T-helper 17 cell (primary cell): Measurements from ENCODE around the gene COA1. TPM values are rescaled to one million over a fixed set of nuclear protein-coding genes. Genes with fewer than 3 reads are reported as not detected.
"Not testable (repeated sequence)": the region's sequence is repeated elsewhere in the genome, so short reads cannot be mapped to it uniquely, and the experiment has no call there.

Source experiments
- ATAC-seq: fragments of 150-1000 bp; cut with Tn5 transposase; 2 replicates; pipeline ENCODE4 v1.10.0; 2021; ENCODE audit warnings: mild to moderate bottlenecking, moderate library complexity
- DNase-seq, 3 donors: peaks; one replicate each; pipeline versions ENCODE4 v3.0.0 to v3.0.0-alpha.2; 2020 to 2021
- H3K9me3 ChIP-seq: one replicate; pipeline ENCODE4 v1.7.0; 2013; ENCODE audit warnings: low read length, mild to moderate bottlenecking; ENCODE audit not compliant: control insufficient read depth, poor library complexity, severe bottlenecking
- H3K27ac Mint-ChIP-seq: one replicate; pipeline ENCODE4 v1.8.0; 2022; ENCODE audit warnings: mild to moderate bottlenecking, moderate library complexity, mixed read lengths
- H3K27me3 Mint-ChIP-seq: one replicate; pipeline ENCODE4 v1.8.0; 2022; ENCODE audit warnings: mixed read lengths
- H3K36me3 Mint-ChIP-seq: one replicate; pipeline ENCODE4 v1.8.0; 2022; ENCODE audit warnings: low read depth, mixed read lengths
- H3K4me1 Mint-ChIP-seq: one replicate; pipeline ENCODE4 v1.8.0; 2022; ENCODE audit warnings: mild to moderate bottlenecking, mixed read lengths
- H3K4me3 Mint-ChIP-seq: one replicate; pipeline ENCODE4 v1.8.0; 2022; ENCODE audit warnings: mild to moderate bottlenecking, moderate library complexity, mixed read lengths
- total RNA-seq, 4 donors: library from RNA in 2 of 4; stranded (reverse) in 2 of 4; gene quantifications; one replicate each; pipeline ENCODE4 v1.2.3 and lab custom pipeline; 2022 to 2026

COA1 gene
- total RNA-seq, 2 donors from 2014 or later: 51.1 to 55.0 TPM

DNA sequence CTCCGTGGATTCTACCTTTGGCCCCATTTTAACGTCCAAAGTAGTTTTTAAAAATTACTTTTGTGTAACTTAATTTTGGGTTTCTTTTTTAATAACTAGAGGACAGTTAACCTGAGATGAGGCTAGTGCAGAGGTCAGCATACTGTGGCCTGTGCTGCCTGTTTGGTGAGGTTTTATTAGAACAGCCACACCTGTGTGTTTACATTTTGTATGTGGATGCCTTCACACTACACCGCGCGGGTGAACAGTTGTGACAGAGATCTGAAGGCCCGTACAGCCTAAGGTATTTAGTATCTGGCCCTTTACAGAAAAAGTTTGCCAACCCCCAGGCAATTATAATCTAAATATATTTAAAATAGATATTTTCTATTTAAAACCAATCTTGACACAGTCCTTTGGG lies 99.5 kb downstream of the COA1 start:
- no peak overlapping the region for H3K4me3 Mint-ChIP-seq
- H3K36me3 Mint-ChIP-seq: peaks cover 16% of the 10 kb centered on the region
- DNase-seq: no peak
- ATAC-seq: no peak
- H3K27me3 Mint-ChIP-seq: no peaks in the 10 kb centered on the region
- no peak overlapping the region for H3K27ac Mint-ChIP-seq
- H3K4me1 Mint-ChIP-seq: peaks cover 56% of the 10 kb centered on the region
- H3K9me3 ChIP-seq: no peaks in the 10 kb centered on the region

DNA sequence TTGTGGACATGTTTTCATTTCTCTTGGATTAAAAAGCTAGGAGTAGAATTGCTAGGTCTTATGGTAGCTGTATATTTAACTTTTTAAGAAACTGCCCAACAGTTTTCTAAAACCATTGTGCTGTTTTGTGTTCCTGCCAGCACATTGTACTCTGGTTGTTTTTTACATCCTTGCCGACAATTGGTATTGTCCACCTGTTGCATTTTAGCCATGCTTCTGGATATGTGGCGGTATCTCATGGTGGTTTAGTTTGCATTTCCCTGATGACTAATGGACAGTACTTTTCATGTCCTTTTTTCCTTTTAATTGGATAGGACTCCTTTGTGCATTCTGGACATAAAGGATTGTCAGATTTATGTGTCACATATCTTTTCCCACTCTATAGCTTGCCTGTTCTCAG lies 100.9 kb downstream of the COA1 start:
- H3K27me3 Mint-ChIP-seq: no peaks in the 10 kb centered on the region
- peak overlapping the region; percentile 36 for H3K4me3 Mint-ChIP-seq
- ATAC-seq (no peak), DNase-seq (no peak)
- H3K9me3 ChIP-seq: no peaks in the 10 kb centered on the region
- no peak overlapping the region for H3K27ac Mint-ChIP-seq
- peaks cover 16% of the 10 kb centered on the region for H3K36me3 Mint-ChIP-seq
- H3K4me1 Mint-ChIP-seq: peaks cover 58% of the 10 kb centered on the region

DNA sequence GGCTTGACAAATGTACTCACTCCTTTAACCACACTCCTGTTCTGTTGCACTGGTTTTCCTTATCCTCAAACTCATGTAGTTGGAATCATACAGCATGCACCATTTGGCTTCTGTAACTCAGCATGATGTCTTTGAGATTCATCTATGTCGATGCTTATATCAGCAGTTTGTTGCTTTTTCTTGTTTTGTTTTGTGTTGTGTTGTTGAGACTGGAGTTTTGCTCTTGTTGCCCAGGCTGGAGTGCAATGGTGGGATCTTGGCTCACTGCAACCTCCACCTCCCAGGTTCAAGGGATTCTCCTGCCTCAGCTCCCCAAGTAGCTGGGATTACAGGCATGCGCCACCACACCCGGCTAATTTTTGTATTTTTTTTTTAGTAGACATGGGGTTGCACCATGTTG lies 101.5 kb downstream of the COA1 start:
- not testable (repeated sequence) for DNase-seq, H3K27ac Mint-ChIP-seq, H3K27me3 Mint-ChIP-seq, H3K9me3 ChIP-seq, ATAC-seq
- H3K4me3 Mint-ChIP-seq: peak overlapping the region; percentile 42
- peaks cover 60% of the 10 kb centered on the region for H3K4me1 Mint-ChIP-seq
- peaks cover 19% of the 10 kb centered on the region for H3K36me3 Mint-ChIP-seq

DNA sequence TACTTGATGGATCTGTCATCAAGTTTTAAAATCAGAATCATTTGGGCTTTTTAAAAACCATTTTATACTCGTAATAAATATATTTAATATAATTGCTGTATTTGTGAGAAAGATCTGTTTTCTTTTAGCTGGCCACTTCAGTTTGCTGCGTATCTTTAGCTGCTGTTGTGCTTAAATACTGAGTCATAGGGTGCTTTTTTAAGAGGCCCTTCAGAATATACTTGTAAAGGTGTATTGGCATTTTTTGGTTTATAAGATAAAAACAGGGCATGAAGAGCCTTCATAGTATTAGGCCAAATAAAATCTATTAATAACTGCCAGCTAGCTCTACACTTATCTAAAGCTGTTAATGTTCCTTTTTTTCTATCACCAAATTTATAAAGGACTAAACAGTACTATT lies 102.6 kb downstream of the COA1 start:
- peaks cover 64% of the 10 kb centered on the region for H3K4me1 Mint-ChIP-seq
- H3K36me3 Mint-ChIP-seq: peaks cover 16% of the 10 kb centered on the region
- H3K9me3 ChIP-seq: no peaks in the 10 kb centered on the region
- no peaks in the 10 kb centered on the region for H3K27me3 Mint-ChIP-seq
- no peak for ATAC-seq
- H3K4me3 Mint-ChIP-seq: no peak overlapping the region
- no peak for DNase-seq
- no peak overlapping the region for H3K27ac Mint-ChIP-seq

DNA sequence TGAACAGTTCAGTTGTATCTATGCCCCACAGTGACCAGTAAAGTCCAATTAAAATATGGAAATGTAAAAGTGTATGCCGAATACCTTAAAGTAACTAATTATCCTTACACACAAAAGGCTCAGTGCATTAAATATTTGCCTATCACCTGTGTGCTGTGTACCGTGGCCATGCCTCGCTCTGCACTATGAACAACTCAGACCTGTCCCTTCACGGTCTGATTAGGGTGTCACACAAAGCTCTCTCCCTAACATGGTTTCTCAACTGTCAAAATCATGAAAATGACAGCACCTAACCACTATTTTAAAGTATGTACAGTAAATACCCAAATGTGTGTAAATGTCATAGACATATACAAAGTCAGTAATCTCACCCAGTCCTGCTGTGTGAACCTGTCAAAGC lies 103.3 kb downstream of the COA1 start:
- no peaks in the 10 kb centered on the region for H3K27me3 Mint-ChIP-seq
- no peaks in the 10 kb centered on the region for H3K9me3 ChIP-seq
- peaks cover 66% of the 10 kb centered on the region for H3K4me1 Mint-ChIP-seq
- no peak for DNase-seq
- ATAC-seq: no peak
- peak overlapping the region; percentile 80 for H3K4me3 Mint-ChIP-seq
- H3K27ac Mint-ChIP-seq: no peak overlapping the region
- H3K36me3 Mint-ChIP-seq: peaks cover 13% of the 10 kb centered on the region

DNA sequence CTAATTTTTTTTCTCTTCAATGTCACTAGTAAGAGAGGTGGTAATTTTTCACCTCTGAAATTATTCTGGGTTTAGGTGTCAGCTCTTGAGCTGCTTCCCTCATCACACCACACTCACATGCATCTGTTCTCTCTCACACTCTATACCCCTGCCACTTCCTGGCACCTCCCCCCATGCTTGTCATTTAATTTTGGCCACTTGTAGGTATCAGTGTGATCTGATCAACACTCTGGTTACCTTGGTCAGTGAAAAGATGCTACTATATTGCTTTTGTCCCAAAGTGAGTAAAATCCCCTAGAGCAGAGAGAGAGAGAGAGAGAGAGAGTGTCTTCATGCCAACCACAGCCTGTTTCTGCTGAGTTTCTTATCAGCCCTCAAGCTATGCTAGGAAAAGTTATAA lies 103.9 kb downstream of the COA1 start:
- Mint-ChIP-seq H3K4me3 (peak overlapping the region; percentile 80), H3K27ac (no peak overlapping the region), H3K36me3 (peaks cover 17% of the 10 kb centered on the region), H3K27me3 (no peaks in the 10 kb centered on the region), H3K4me1 (peaks cover 64% of the 10 kb centered on the region)
- peak; percentile 71 for ATAC-seq
- DNase-seq: no peak
- no peaks in the 10 kb centered on the region for H3K9me3 ChIP-seq

GRCh38 chr7:43624156-43624555 lies 105.2 kb downstream of the COA1 start:
- DNase-seq (no peak), ATAC-seq (no peak)
- peaks cover 16% of the 10 kb centered on the region for H3K36me3 Mint-ChIP-seq
- peaks cover 60% of the 10 kb centered on the region for H3K4me1 Mint-ChIP-seq
- no peak overlapping the region for H3K27ac Mint-ChIP-seq
- H3K4me3 Mint-ChIP-seq: no peak overlapping the region
- no peaks in the 10 kb centered on the region for H3K9me3 ChIP-seq
- H3K27me3 Mint-ChIP-seq: no peaks in the 10 kb centered on the region

DNA sequence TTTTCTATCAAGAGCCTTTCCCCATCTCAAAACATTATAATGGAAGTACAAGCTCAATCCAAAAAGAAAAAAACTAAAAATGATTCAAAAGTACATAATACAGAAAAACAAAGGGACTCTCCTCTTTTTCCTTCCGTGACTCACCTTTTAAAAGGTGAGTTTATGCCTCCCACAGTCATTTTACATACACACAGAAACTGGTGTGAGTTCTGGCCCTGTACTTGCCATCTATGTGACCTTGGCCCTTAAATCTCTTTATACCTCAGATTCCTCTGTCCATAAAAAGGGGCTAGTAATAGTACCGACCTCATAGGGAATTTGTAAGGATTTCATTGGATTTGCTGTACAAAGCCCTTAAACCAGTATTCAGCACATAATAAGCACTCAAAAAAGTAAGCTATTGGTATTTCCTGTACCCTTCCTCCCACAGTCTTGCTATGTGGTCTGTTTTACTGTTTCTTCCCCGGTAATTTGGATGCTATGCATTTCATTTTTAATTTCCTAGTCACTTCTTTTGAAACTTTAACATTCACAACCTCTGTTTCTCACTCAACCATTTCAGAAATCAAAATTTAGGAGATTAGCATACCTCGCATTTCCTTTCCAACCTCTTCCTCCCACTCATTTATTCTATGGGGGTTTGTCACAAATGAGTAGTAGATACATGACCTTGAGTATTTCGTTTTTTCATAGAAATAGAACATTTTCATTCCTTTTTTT lies 107.4 kb downstream of the COA1 start:
- H3K27ac Mint-ChIP-seq: no peak overlapping the region
- peak overlapping the region; percentile 67 for H3K4me3 Mint-ChIP-seq
- DNase-seq (no peak), ATAC-seq (peak; percentile 26)
- H3K27me3 Mint-ChIP-seq: no peaks in the 10 kb centered on the region
- peaks cover 46% of the 10 kb centered on the region for H3K4me1 Mint-ChIP-seq
- no peaks in the 10 kb centered on the region for H3K9me3 ChIP-seq
- H3K36me3 Mint-ChIP-seq: peaks cover 14% of the 10 kb centered on the region

GRCh38 chr7:43619213-43620012 lies 109.9 kb downstream of the COA1 start:
- H3K36me3 Mint-ChIP-seq: peaks cover 12% of the 10 kb centered on the region
- no peaks in the 10 kb centered on the region for H3K9me3 ChIP-seq
- H3K4me1 Mint-ChIP-seq: peaks cover 43% of the 10 kb centered on the region
- no peaks in the 10 kb centered on the region for H3K27me3 Mint-ChIP-seq
- ATAC-seq (no peak), DNase-seq (no peak)
- H3K27ac Mint-ChIP-seq: no peak overlapping the region
- no peak overlapping the region for H3K4me3 Mint-ChIP-seq

DNA sequence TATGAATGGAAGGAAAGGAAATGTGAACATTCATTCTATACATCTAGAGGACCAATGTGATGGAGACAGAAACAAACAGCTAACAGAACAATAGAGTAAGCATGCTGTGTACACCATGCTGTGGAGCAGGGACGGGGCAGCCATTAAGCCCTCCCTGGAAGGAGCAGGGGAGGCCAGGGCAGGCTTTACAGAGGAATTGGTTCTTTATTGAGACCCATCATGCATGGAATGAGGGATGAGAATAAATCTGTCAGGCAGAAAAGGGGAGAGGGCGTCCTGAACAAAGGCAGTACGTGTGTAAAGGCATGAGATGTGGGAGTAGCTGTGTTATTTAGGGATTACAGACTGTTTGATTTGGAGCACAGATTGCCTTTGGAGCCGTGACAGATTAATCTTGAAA lies 111.2 kb downstream of the COA1 start:
- Mint-ChIP-seq H3K4me3 (no peak overlapping the region), H3K27ac (no peak overlapping the region), H3K4me1 (peaks cover 45% of the 10 kb centered on the region), H3K36me3 (peaks cover 14% of the 10 kb centered on the region), H3K27me3 (no peaks in the 10 kb centered on the region)
- H3K9me3 ChIP-seq: no peaks in the 10 kb centered on the region
- DNase-seq: no peak
- no peak for ATAC-seq

GRCh38 chr7:43616977-43617376 lies 112.3 kb downstream of the COA1 start:
- no peaks in the 10 kb centered on the region for H3K27me3 Mint-ChIP-seq
- ATAC-seq (no peak), DNase-seq (no peak)
- peaks cover 10% of the 10 kb centered on the region for H3K36me3 Mint-ChIP-seq
- H3K4me3 Mint-ChIP-seq: no peak overlapping the region
- peaks cover 42% of the 10 kb centered on the region for H3K4me1 Mint-ChIP-seq
- no peaks in the 10 kb centered on the region for H3K9me3 ChIP-seq
- H3K27ac Mint-ChIP-seq: no peak overlapping the region

GRCh38 chr7:43615558-43616145 lies 113.7 kb downstream of the COA1 start:
- H3K9me3 ChIP-seq: no peaks in the 10 kb centered on the region
- no peak for ATAC-seq
- peaks cover 38% of the 10 kb centered on the region for H3K4me1 Mint-ChIP-seq
- no peak overlapping the region for H3K4me3 Mint-ChIP-seq
- no peaks in the 10 kb centered on the region for H3K27me3 Mint-ChIP-seq
- peaks cover 8% of the 10 kb centered on the region for H3K36me3 Mint-ChIP-seq
- no peak for DNase-seq
- H3K27ac Mint-ChIP-seq: no peak overlapping the region
